PC-9 (cell line): ENCODE measurements around the gene CALML6. TPM values are rescaled to one million over a fixed set of nuclear protein-coding genes. Genes with fewer than 3 reads are reported as not detected.

Experiments used
- BruUV-seq: library from RNA; stranded (reverse); fragments of 400-500 nt; replicated peaks from 2 replicates; lab custom pipeline; 2021; lab: Mats Ljungman, UMichigan
- CTCF ChIA-PET: fragments of 300-600 bp; sonication (Branson Sonifier 250); formaldehyde crosslinking; loops from one replicate; lab custom pipeline; 2022; ENCODE audit warnings: antibody characterized with exemption; lab: Charles Lee
- POLR2A ChIA-PET: fragments of 300-600 bp; sonication (Branson Sonifier 250); formaldehyde crosslinking; loops from one replicate; lab custom pipeline; 2022; ENCODE audit warnings: antibody characterized with exemption; ENCODE audit not compliant: unreplicated experiment; lab: Charles Lee
- DNase-seq, 2 experiments: peaks; one replicate each; pipeline versions ENCODE4 v3.0.0 to v3.0.0-alpha.2; 2015 to 2022; ENCODE audit warnings: mixed read lengths in 1 of 2
- H2AFZ ChIP-seq: fragments of 200-600 bp; sonication (generic); 2 replicates; pipeline ENCODE4 v1.8.1; 2017; ENCODE audit warnings: antibody characterized with exemption
- H3F3A ChIP-seq: fragments of 200-600 bp; sonication (generic); 2 replicates; pipeline ENCODE4 v1.8.1; 2017; ENCODE audit warnings: antibody characterized with exemption, mild to moderate bottlenecking, low read depth; ENCODE audit not compliant: insufficient read depth
- H3K27ac ChIP-seq: fragments of 200-600 bp; sonication (generic); 2 replicates; pipeline ENCODE4 v1.6.1; 2016; ENCODE audit warnings: mixed run types
- H3K27me3 ChIP-seq: fragments of 200-600 bp; sonication (generic); 2 replicates; pipeline ENCODE4 v1.6.1; 2016; ENCODE audit warnings: low read depth, mixed run types; ENCODE audit not compliant: insufficient read depth
- H3K36me3 ChIP-seq: fragments of 200-600 bp; sonication (generic); 2 replicates; pipeline ENCODE4 v1.6.1; 2016; ENCODE audit warnings: low read depth, mixed run types
- H3K4me1 ChIP-seq: fragments of 200-600 bp; sonication (generic); replicated peaks from 2 replicates; pipeline ENCODE4 v1.6.1; 2016; ENCODE audit warnings: mixed run types; ENCODE audit not compliant: insufficient read depth
- H3K4me2 ChIP-seq: fragments of 200-600 bp; sonication (generic); 2 replicates; pipeline ENCODE4 v1.6.1; 2017; ENCODE audit warnings: mixed run types
- H3K4me3 ChIP-seq: fragments of 200-600 bp; sonication (generic); 2 replicates; pipeline ENCODE4 v1.6.1; 2016; ENCODE audit warnings: mixed run types
- H3K79me2 ChIP-seq: fragments of 200-600 bp; sonication (generic); 2 replicates; pipeline ENCODE4 v1.6.1; 2017; ENCODE audit warnings: low read depth, mixed run types
- H3K9me2 ChIP-seq: fragments of 200-600 bp; sonication (generic); 2 replicates; pipeline ENCODE4 v1.8.1; 2017; ENCODE audit warnings: mild to moderate bottlenecking; ENCODE audit not compliant: insufficient read depth
- H3K9me3 ChIP-seq: fragments of 200-600 bp; sonication (generic); 2 replicates; pipeline ENCODE4 v1.8.1; 2016; ENCODE audit warnings: low read depth; ENCODE audit not compliant: insufficient read depth
- H4K20me1 ChIP-seq: fragments of 200-600 bp; sonication (generic); 2 replicates; pipeline ENCODE4 v1.8.1; 2017; ENCODE audit not compliant: insufficient read depth
- EZH2 ChIP-seq: fragments of 200-600 bp; sonication (generic); IDR thresholded peaks from 2 replicates; pipeline ENCODE4 v1.8.0; 2017; ENCODE audit warnings: antibody characterized with exemption, low read depth
- intact Hi-C: fragments of 100-400 bp; cut with micrococcal nuclease; formaldehyde crosslinking; loops from one replicate; pipeline ENCODE4 v1.10.0; 2022; ENCODE audit not compliant: unreplicated experiment
- total RNA-seq: library from RNA; stranded (reverse); gene quantifications from 2 replicates; pipeline ENCODE4 v1.2.3, GENCODE V29; 2021
- TF ChIP-seq, protein P1 (sequence below): fragments of 200-600 bp; sonication (generic); conservative IDR thresholded peaks from 2 replicates; pipeline ENCODE4 v1.6.1; 2017; ENCODE audit warnings: mixed run types, antibody characterized with exemption, mild to moderate bottlenecking, moderate library complexity

CALML6 gene
- total RNA-seq, 1 experiment from 2014 or later = 2.1 TPM

DNA sequence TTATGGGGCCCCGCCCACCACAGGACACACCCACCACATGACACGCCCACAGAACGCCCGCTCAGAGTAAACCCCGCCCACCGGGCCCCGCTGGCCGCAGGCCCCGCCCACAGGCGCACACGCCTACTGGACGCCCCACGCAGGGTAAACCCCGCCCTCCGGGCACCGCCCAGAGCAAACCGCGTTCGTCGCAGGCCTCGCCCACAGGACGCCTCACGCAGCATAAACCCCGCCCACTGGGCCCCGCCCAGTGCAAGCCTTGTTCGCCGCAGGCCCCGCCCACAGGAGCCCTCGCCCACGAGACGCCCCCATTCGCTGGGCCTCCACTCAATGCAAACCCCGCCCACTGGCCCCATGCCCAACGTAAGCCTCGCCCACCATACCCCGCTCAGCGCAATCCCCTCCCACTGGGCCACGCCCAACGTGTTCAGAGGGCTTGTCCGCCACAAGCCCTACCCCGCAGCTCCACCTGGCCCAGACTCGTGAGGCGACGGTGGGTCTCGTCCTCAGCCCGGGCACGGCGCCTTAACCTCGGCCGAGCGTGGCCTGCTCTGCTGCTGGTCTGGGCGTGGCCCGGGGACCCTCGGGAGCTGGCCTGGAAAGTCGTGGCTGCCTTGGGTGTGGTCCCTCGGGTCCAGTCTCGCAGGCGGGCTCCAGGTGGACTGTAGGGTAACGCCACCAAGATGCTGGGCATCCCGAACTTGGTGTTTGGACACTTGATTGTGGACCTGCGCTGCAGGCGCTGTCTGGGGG lies 4.4 kb downstream of the CALML6 start:
- CTCF ChIA-PET = interaction anchor here (0.5 to 0.6 kb wide), 2 partner anchors 11 to 953 kb away, joined by 3 to 8 read pairs; partner anchors contain the start of gene PLEKHN1
- Histone ChIP-seq H3K27ac (no peak overlapping the region), H3K4me2 (peak overlapping the region; percentile 89), H3K9me3 (no peaks in the 10 kb centered on the region), H3K79me2 (no peaks in the 10 kb centered on the region), H3K27me3 (0 out of 2 replicates have a peak, but pooled peaks cover 1% of the 10 kb centered on the region), H3F3A (peaks cover 6% of the 10 kb centered on the region; the same call in 1 of the 2 replicates), H3K4me1 (peaks cover 9% of the 10 kb centered on the region; the same call in 1 of the 2 replicates), H3K36me3 (no peaks in the 10 kb centered on the region), H4K20me1 (no peaks in the 10 kb centered on the region), H3K9me2 (no peaks in the 10 kb centered on the region), H3K4me3 (peak overlapping the region; percentile 78; the same call in 1 of the 2 replicates), H2AFZ (peak overlapping the region; percentile 86)
- TF ChIP-seq EZH2 = no peak
- TF ChIP-seq, protein P1, sequence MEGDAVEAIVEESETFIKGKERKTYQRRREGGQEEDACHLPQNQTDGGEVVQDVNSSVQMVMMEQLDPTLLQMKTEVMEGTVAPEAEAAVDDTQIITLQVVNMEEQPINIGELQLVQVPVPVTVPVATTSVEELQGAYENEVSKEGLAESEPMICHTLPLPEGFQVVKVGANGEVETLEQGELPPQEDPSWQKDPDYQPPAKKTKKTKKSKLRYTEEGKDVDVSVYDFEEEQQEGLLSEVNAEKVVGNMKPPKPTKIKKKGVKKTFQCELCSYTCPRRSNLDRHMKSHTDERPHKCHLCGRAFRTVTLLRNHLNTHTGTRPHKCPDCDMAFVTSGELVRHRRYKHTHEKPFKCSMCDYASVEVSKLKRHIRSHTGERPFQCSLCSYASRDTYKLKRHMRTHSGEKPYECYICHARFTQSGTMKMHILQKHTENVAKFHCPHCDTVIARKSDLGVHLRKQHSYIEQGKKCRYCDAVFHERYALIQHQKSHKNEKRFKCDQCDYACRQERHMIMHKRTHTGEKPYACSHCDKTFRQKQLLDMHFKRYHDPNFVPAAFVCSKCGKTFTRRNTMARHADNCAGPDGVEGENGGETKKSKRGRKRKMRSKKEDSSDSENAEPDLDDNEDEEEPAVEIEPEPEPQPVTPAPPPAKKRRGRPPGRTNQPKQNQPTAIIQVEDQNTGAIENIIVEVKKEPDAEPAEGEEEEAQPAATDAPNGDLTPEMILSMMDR = no peak
- no TSS peak for BruUV-seq
- DNase-seq = peak; percentile 88 to 99
- POLR2A ChIA-PET = no interaction called here
- intact Hi-C loops = loop anchor here (2.0 kb wide), 1 partner anchor 215 kb away; no protein-coding TSS in a partner anchor

- Histone ChIP-seq H3K27me3 (0 out of 2 replicates have a peak, but pooled peaks cover 7% of the 10 kb centered on the region), H3K9me3 (no peaks in the 10 kb centered on the region), H3K4me2 (peak overlapping the region; percentile 89), H3K79me2 (no peaks in the 10 kb centered on the region), H4K20me1 (no peaks in the 10 kb centered on the region), H3K36me3 (no peaks in the 10 kb centered on the region), H3K4me1 (peaks cover 9% of the 10 kb centered on the region; the same call in 1 of the 2 replicates), H3K27ac (no peak overlapping the region), H3F3A (peaks cover 6% of the 10 kb centered on the region; the same call in 1 of the 2 replicates), H3K4me3 (no peak overlapping the region; the same call in 1 of the 2 replicates), H2AFZ (no peak overlapping the region), H3K9me2 (no peaks in the 10 kb centered on the region)
- TF ChIP-seq, protein P1 = no peak
- no peak for TF ChIP-seq EZH2
- DNase-seq = no peak
- no TSS peak for BruUV-seq
- ChIA-PET POLR2A (no interaction called here), CTCF (interaction anchor here (0.6 kb wide), 1 partner anchor 954 kb away, joined by 3 read pairs; the partner anchor contains the start of gene PLEKHN1)
- intact Hi-C loops = no loop called here
Observed at GRCh38 chr1:1920057-1920607, 5.1 kb downstream of the CALML6 start.

DNA sequence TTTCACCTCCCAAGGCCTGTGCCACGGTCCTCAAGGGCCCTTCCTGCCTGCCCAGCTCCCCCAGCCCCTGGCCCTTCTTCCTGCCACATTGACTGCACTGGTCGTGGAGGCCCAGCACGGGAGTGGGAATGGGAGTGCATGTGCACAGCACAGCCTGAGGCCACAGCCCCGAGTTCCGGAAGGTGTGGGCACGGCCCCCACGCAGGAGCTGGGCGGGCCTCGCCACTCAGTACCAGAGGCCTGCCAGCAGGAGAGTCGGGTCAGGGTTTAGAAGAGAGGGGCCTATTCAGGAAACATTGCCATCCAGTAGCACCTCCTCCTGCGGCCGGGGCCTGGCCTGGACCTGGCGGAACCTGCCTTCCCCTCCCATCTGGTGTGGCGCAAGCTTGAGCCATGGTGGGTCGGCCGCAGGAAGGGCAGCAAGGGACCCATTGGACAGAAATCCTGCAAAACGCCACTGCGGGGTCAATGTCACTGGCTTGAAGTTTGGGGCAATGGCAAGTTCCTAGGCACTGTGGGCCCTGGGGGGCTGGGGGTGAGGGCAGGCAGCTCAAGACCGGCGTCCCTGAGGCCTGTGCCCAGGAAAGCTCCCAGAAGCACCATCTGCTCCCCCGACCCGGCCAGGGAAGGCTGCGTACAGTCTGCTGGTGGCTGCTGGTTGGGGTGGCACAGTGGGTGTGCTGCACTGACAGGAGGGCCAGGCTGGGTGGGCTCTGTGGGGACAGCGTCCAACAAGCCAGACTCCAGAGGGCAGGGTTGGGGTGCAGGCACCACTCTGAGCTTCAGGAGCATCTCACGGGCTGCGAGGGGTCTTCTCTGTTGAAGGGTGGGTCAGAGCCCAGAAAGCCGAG lies 5.8 kb downstream of the CALML6 start:
- Histone ChIP-seq H3K9me2 (no peaks in the 10 kb centered on the region), H3K36me3 (no peaks in the 10 kb centered on the region), H2AFZ (no peak overlapping the region), H3K27me3 (0 out of 2 replicates have a peak, but pooled peaks cover 14% of the 10 kb centered on the region), H3K27ac (no peak overlapping the region), H3F3A (peaks cover 6% of the 10 kb centered on the region; the same call in 1 of the 2 replicates), H4K20me1 (no peaks in the 10 kb centered on the region), H3K4me2 (no peak overlapping the region), H3K4me1 (peaks cover 9% of the 10 kb centered on the region; the same call in 1 of the 2 replicates), H3K4me3 (no peak overlapping the region), H3K79me2 (no peaks in the 10 kb centered on the region), H3K9me3 (no peaks in the 10 kb centered on the region)
- TF ChIP-seq, protein P1 = no peak
- no peak for TF ChIP-seq EZH2
- intact Hi-C loops = no loop called here
- ChIA-PET POLR2A (no interaction called here), CTCF (no interaction called here)
- no peak for DNase-seq
- no TSS peak for BruUV-seq
